ENCODE results near the gene ACSL1. TPM values are rescaled to one million over a fixed set of nuclear protein-coding genes. Genes with fewer than 3 reads are reported as not detected.

The ACSL1 gene
- polyA plus RNA-seq, 1 donor (not counting 4 experiments of a cell fraction or from before 2014, with no cell fraction given): 60.6 TPM

DNA sequence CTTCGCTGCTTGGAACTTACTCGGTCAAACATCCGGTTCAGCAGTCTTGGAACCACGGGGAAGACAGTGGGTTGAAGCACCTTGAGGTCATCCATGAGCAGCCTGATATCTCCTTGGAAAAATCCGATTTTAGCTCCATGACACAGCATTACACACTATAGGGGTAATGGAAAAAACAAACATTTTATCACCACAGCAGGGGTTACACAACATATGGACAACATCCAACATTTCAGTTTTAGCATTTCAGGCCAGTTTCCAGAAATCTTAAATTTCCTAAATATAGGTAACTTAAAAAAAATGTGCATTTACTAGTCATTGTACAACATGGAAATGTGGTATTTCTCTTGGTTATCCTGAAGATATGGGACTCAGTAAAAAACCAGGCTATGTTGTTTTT is 57.5 kb downstream of the ACSL1 start:
- no peaks in the 10 kb centered on the region for H4K20me1 ChIP-seq (ENCODE audit: control insufficient read depth, extremely low read depth, insufficient read depth, low read length)
- H3K4me2 ChIP-seq (ENCODE audit: control insufficient read depth, extremely low read depth, insufficient read depth, low read depth, low read length): no peak overlapping the region
- H3K9ac ChIP-seq (ENCODE audit: control insufficient read depth, extremely low read depth, insufficient read depth, low read length): no peak overlapping the region
- TF ChIP-seq, protein P1, sequence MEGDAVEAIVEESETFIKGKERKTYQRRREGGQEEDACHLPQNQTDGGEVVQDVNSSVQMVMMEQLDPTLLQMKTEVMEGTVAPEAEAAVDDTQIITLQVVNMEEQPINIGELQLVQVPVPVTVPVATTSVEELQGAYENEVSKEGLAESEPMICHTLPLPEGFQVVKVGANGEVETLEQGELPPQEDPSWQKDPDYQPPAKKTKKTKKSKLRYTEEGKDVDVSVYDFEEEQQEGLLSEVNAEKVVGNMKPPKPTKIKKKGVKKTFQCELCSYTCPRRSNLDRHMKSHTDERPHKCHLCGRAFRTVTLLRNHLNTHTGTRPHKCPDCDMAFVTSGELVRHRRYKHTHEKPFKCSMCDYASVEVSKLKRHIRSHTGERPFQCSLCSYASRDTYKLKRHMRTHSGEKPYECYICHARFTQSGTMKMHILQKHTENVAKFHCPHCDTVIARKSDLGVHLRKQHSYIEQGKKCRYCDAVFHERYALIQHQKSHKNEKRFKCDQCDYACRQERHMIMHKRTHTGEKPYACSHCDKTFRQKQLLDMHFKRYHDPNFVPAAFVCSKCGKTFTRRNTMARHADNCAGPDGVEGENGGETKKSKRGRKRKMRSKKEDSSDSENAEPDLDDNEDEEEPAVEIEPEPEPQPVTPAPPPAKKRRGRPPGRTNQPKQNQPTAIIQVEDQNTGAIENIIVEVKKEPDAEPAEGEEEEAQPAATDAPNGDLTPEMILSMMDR (optimal IDR thresholded peaks at IDR 0.05 in 1 of 3, IDR thresholded peaks at IDR 0.05 in 1 of 3, conservative IDR thresholded peaks at IDR 0.05 in 1 of 3; ENCODE audit: extremely low read depth in 1 of 3, insufficient read depth in 2 of 3, low read length in 3 of 3): no peak
- TF ChIP-seq EZH2 (IDR thresholded peaks at IDR 0.05; ENCODE audit: low read length): no peak
- H3K27ac ChIP-seq (ENCODE audit: control insufficient read depth, insufficient read depth, low read length): no peak overlapping the region
- H3K79me2 ChIP-seq (ENCODE audit: control insufficient read depth, insufficient read depth, low read length): no peaks in the 10 kb centered on the region
- FAIRE-seq (no peak), DNase-seq (ENCODE audit: low read depth, low spot score) (no peak)
- H3K36me3 ChIP-seq (ENCODE audit: control insufficient read depth in 2 of 2, extremely low read depth in 1 of 2, insufficient read depth in 2 of 2, low read length in 2 of 2): peaks cover 26 to 32% of the 10 kb centered on the region in 2 experiments
- no peak overlapping the region for H2AFZ ChIP-seq (ENCODE audit: control insufficient read depth, low read length)
- H3K4me3 ChIP-seq (ENCODE audit: control insufficient read depth in 2 of 3, extremely low read depth in 1 of 3, insufficient read depth in 2 of 3, low read depth in 1 of 3, low read length in 3 of 3): no peak overlapping the region
- no peaks in the 10 kb centered on the region for H3K4me1 ChIP-seq (ENCODE audit: control insufficient read depth, extremely low read depth, insufficient read depth, low read length)
- H3K9me3 ChIP-seq (ENCODE audit: control insufficient read depth, low read depth, low read length): no peaks in the 10 kb centered on the region
- no peaks in the 10 kb centered on the region for H3K27me3 ChIP-seq (ENCODE audit: control insufficient read depth, extremely low read depth, insufficient read depth, low read length)
- dilution Hi-C loops (cut with MboI; ENCODE audit: extremely low pct_ligation_motif_present, low sequenced_read_pairs): no loop called here
- H3K9me1 ChIP-seq (ENCODE audit: control insufficient read depth, extremely low read depth, insufficient read depth, low read length): no peaks in the 10 kb centered on the region

DNA sequence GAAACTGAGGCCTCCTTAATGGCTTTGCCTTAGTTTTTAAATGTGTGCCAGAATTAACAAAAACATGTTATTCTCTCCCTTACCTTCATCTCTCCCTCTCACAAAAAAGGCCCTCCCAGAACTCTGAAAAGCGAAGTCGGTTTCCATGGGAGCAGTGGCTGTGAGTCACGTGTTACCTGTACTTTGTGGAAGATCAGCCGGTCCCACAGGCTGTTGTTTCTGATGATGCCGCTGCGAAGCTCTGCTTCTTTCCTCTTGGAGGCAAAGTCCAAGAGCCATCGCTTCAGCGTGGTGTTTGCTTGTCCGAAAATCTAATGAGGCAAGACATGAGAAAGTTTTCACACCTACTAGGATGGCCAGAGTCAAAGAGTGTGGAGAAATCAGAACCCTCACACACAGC is 59.3 kb downstream of the ACSL1 start:
- dilution Hi-C loops (cut with MboI; ENCODE audit: extremely low pct_ligation_motif_present, low sequenced_read_pairs): no loop called here
- Histone ChIP-seq H3K9me1 (ENCODE audit: control insufficient read depth, extremely low read depth, insufficient read depth, low read length) (no peaks in the 10 kb centered on the region), H3K4me1 (ENCODE audit: control insufficient read depth, extremely low read depth, insufficient read depth, low read length) (no peaks in the 10 kb centered on the region), H3K9me3 (ENCODE audit: control insufficient read depth, low read depth, low read length) (no peaks in the 10 kb centered on the region), H3K27me3 (ENCODE audit: control insufficient read depth, extremely low read depth, insufficient read depth, low read length) (no peaks in the 10 kb centered on the region), H3K4me2 (ENCODE audit: control insufficient read depth, extremely low read depth, insufficient read depth, low read depth, low read length) (no peak overlapping the region), H2AFZ (ENCODE audit: control insufficient read depth, low read length) (no peak overlapping the region), H3K36me3 (ENCODE audit: control insufficient read depth in 2 of 2, extremely low read depth in 1 of 2, insufficient read depth in 2 of 2, low read length in 2 of 2) (peaks cover 28 to 37% of the 10 kb centered on the region in 2 experiments), H4K20me1 (ENCODE audit: control insufficient read depth, extremely low read depth, insufficient read depth, low read length) (no peaks in the 10 kb centered on the region), H3K79me2 (ENCODE audit: control insufficient read depth, insufficient read depth, low read length) (no peaks in the 10 kb centered on the region), H3K9ac (ENCODE audit: control insufficient read depth, extremely low read depth, insufficient read depth, low read length) (no peak overlapping the region), H3K27ac (ENCODE audit: control insufficient read depth, insufficient read depth, low read length) (no peak overlapping the region), H3K4me3 (ENCODE audit: control insufficient read depth in 2 of 3, extremely low read depth in 1 of 3, insufficient read depth in 2 of 3, low read depth in 1 of 3, low read length in 3 of 3) (no peak overlapping the region)
- no peak for TF ChIP-seq EZH2 (IDR thresholded peaks at IDR 0.05; ENCODE audit: low read length)
- TF ChIP-seq, protein P1 (optimal IDR thresholded peaks at IDR 0.05 in 1 of 3, IDR thresholded peaks at IDR 0.05 in 1 of 3, conservative IDR thresholded peaks at IDR 0.05 in 1 of 3; ENCODE audit: extremely low read depth in 1 of 3, insufficient read depth in 2 of 3, low read length in 3 of 3): no peak
- DNase-seq (ENCODE audit: low read depth, low spot score) (no peak), FAIRE-seq (no peak)

Data from keratinocyte (primary cell).